ENCODE measurements around the gene HSD3B7. TPM values are rescaled to one million over a fixed set of nuclear protein-coding genes. Genes with fewer than 3 reads are reported as not detected.
"Not testable (repeated sequence)": the region's sequence is repeated elsewhere in the genome, so short reads cannot be mapped to it uniquely, and the experiment has no call there.

The HSD3B7 gene
- polyA plus RNA-seq, 3 donors = 7.3 to 8.9 (median 8.3) TPM

GRCh38 chr16:30998852-30999761 is 14.1 kb downstream of the HSD3B7 start:
- no peak for DNase-seq (ENCODE audit: low read depth in 3 of 3, low spot score in 2 of 3)

GRCh38 chr16:31000671-31001382 is 15.8 kb downstream of the HSD3B7 start:
- DNase-seq (ENCODE audit: low read depth in 3 of 3, low spot score in 2 of 3) = no peak

- no peak for DNase-seq (ENCODE audit: low read depth in 3 of 3, low spot score in 2 of 3)
Measured at GRCh38 chr16:31001507-31002249, 16.7 kb downstream of the HSD3B7 start.

- DNase-seq (ENCODE audit: low read depth in 3 of 3, low spot score in 2 of 3) = no peak
Measured at GRCh38 chr16:31002250-31002700, 17.3 kb downstream of the HSD3B7 start.

- DNase-seq (ENCODE audit: low read depth in 3 of 3, low spot score in 2 of 3) = no peak
Measured at GRCh38 chr16:31002862-31003341, 17.9 kb downstream of the HSD3B7 start.

- DNase-seq (ENCODE audit: low read depth in 3 of 3, low spot score in 2 of 3) = no peak
Measured at GRCh38 chr16:31003744-31004143, 18.7 kb downstream of the HSD3B7 start.

- DNase-seq (ENCODE audit: low read depth in 3 of 3, low spot score in 2 of 3) = no peak
Measured at GRCh38 chr16:31004658-31005057, 19.7 kb downstream of the HSD3B7 start.

GRCh38 chr16:31005350-31006085 is 20.5 kb downstream of the HSD3B7 start:
- no peak for DNase-seq (ENCODE audit: low read depth in 3 of 3, low spot score in 2 of 3)

- no peak for DNase-seq (ENCODE audit: low read depth in 3 of 3, low spot score in 2 of 3)
Measured at GRCh38 chr16:31006086-31006385, 21.0 kb downstream of the HSD3B7 start.

- DNase-seq (ENCODE audit: low read depth in 3 of 3, low spot score in 2 of 3) = no peak
Measured at GRCh38 chr16:31006589-31006988, 21.6 kb downstream of the HSD3B7 start.

- DNase-seq (ENCODE audit: low read depth in 3 of 3, low spot score in 2 of 3) = no peak
Measured at GRCh38 chr16:31007684-31008083, 22.7 kb downstream of the HSD3B7 start.

GRCh38 chr16:31008149-31008548 is 23.1 kb downstream of the HSD3B7 start:
- DNase-seq (ENCODE audit: low read depth in 3 of 3, low spot score in 2 of 3) = no peak

- no peak for DNase-seq (ENCODE audit: low read depth in 3 of 3, low spot score in 2 of 3)
Measured at GRCh38 chr16:31008551-31008950, 23.5 kb downstream of the HSD3B7 start.

GRCh38 chr16:31009120-31009519 is 24.1 kb downstream of the HSD3B7 start:
- no peak for DNase-seq (ENCODE audit: low read depth in 3 of 3, low spot score in 2 of 3)

- DNase-seq (ENCODE audit: low read depth in 3 of 3, low spot score in 2 of 3) = no peak
Measured at GRCh38 chr16:31009894-31010584, 25.0 kb downstream of the HSD3B7 start.

- DNase-seq (ENCODE audit: low read depth in 3 of 3, low spot score in 2 of 3) = peak in 1 of 3 donors; percentile 35
Measured at GRCh38 chr16:31010585-31011325, 25.7 kb downstream of the HSD3B7 start, which contains the start of gene STX1B. STX1B (minus strand) TSS chr16:31010638; CDS start chr16:31010396, 242 bp downstream.

GRCh38 chr16:31011815-31012214 is 26.8 kb downstream of the HSD3B7 start:
- DNase-seq (ENCODE audit: low read depth in 3 of 3, low spot score in 2 of 3) = not testable (repeated sequence)

GRCh38 chr16:31013292-31013691 is 28.3 kb downstream of the HSD3B7 start:
- DNase-seq (ENCODE audit: low read depth in 3 of 3, low spot score in 2 of 3) = not testable (repeated sequence)

GRCh38 chr16:31016018-31016417 is 31.0 kb downstream of the HSD3B7 start:
- no peak for DNase-seq (ENCODE audit: low read depth in 3 of 3, low spot score in 2 of 3)
